AG09309 (cell line): ENCODE results near the gene ITGB7.
"Not testable (repeated sequence)": the region's sequence is repeated elsewhere in the genome, so short reads cannot be mapped to it uniquely, and the experiment has no call there.

Source experiments
- DNase-seq: peaks from one replicate; pipeline ENCODE4 v3.0.0-alpha.2; 2010; ENCODE audit warnings: low read depth
- H3K4me3 ChIP-seq: 2 replicates; pipeline ENCODE4 v1.5.1; 2011; ENCODE audit warnings: mild to moderate bottlenecking, low read depth, low read length, moderate library complexity; ENCODE audit not compliant: control insufficient read depth
- CTCF ChIP-seq: IDR thresholded peaks from 2 replicates; pipeline ENCODE4 v1.5.1; 2011; ENCODE audit warnings: mild to moderate bottlenecking, low read depth, low read length, inconsistent platforms; ENCODE audit not compliant: insufficient read depth, control insufficient read depth; ENCODE audit errors: missing control alignments

ITGB7 gene

GRCh38 chr12:53171725-53172329 lies 35.2 kb downstream of the ITGB7 start:
- H3K4me3 ChIP-seq = no peak overlapping the region
- TF ChIP-seq CTCF = no peak
- DNase-seq = no peak

- TF ChIP-seq CTCF = no peak
- no peak overlapping the region for H3K4me3 ChIP-seq
- no peak for DNase-seq
These were observed 36.0 kb downstream of the ITGB7 start for GRCh38 chr12:53170876-53171724.

GRCh38 chr12:53170215-53170614 lies 36.8 kb downstream of the ITGB7 start:
- DNase-seq = no peak
- H3K4me3 ChIP-seq = no peak overlapping the region
- no peak for TF ChIP-seq CTCF

GRCh38 chr12:53169644-53170043 lies 37.4 kb downstream of the ITGB7 start:
- no peak overlapping the region for H3K4me3 ChIP-seq
- DNase-seq = no peak
- no peak for TF ChIP-seq CTCF

- H3K4me3 ChIP-seq = no peak overlapping the region
- TF ChIP-seq CTCF = no peak
- no peak for DNase-seq
These were observed 40.2 kb downstream of the ITGB7 start for GRCh38 chr12:53166837-53167236.

GRCh38 chr12:53163008-53163407 lies 44.0 kb downstream of the ITGB7 start:
- not testable (repeated sequence) for DNase-seq, H3K4me3 ChIP-seq

GRCh38 chr12:53161119-53161911 lies 45.7 kb downstream of the ITGB7 start:
- no peak overlapping the region for H3K4me3 ChIP-seq
- DNase-seq = no peak
- no peak for TF ChIP-seq CTCF
